H1 (cell line): ENCODE data around the gene PIK3R6. TPM values are rescaled to one million over a fixed set of nuclear protein-coding genes. Genes with fewer than 3 reads are reported as not detected.

Source experiments
- CTCF ChIA-PET: fragments of 300-600 bp; sonication (Branson Sonifier 250); formaldehyde crosslinking; loops from one replicate; lab custom pipeline; 2021; ENCODE audit not compliant: partially characterized antibody; lab: Charles Lee
- POLR2A ChIA-PET: fragments of 300-600 bp; sonication (Branson Sonifier 250); formaldehyde crosslinking; loops from one replicate; lab custom pipeline; 2021; ENCODE audit warnings: inconsistent platforms; ENCODE audit not compliant: partially characterized antibody; lab: Charles Lee
- DNase-seq, 2 experiments: peaks; one replicate each; pipeline versions ENCODE4 v3.0.0 to v3.0.0-alpha.2; 2010 to 2022; ENCODE audit warnings: low spot score in 2 of 2, low read depth in 1 of 2, mixed read lengths in 1 of 2
- FAIRE-seq: peaks from 2 replicates; lab custom pipeline; 2011; peaks lifted over from hg19 to GRCh38; lab: Jason Lieb, UNC
- H2AFZ ChIP-seq: 2 replicates; pipeline ENCODE4 v1.8.1; 2012; ENCODE audit warnings: low read length, inconsistent platforms
- H2AK5ac ChIP-seq: 2 replicates; pipeline ENCODE4 v1.6.1; 2013; ENCODE audit warnings: low read depth, low read length
- H2BK120ac ChIP-seq: replicated peaks from 2 replicates; pipeline ENCODE3; 2013; ENCODE audit warnings: low read depth, low read length, inconsistent platforms
- H2BK12ac ChIP-seq: 2 replicates; pipeline ENCODE4 v1.6.1; 2013; ENCODE audit warnings: low read depth, low read length
- H2BK15ac ChIP-seq: 2 replicates; pipeline ENCODE4 v1.6.1; 2013; ENCODE audit warnings: low read length
- H2BK20ac ChIP-seq: 2 replicates; pipeline ENCODE4 v1.6.1; 2013; ENCODE audit warnings: low read length
- H2BK5ac ChIP-seq: 2 replicates; pipeline ENCODE4 v1.6.1; 2013; ENCODE audit warnings: low read depth, low read length
- H3K14ac ChIP-seq: 2 replicates; pipeline ENCODE4 v1.6.1; 2013; ENCODE audit warnings: inconsistent platforms; ENCODE audit not compliant: insufficient read length
- H3K18ac ChIP-seq: 2 replicates; pipeline ENCODE4 v1.6.1; 2013; ENCODE audit warnings: low read length; ENCODE audit errors: extremely low read depth
- H3K23ac ChIP-seq: 2 replicates; pipeline ENCODE4 v1.6.1; 2013; ENCODE audit warnings: inconsistent platforms; ENCODE audit not compliant: insufficient read length
- H3K23me2 ChIP-seq: 2 replicates; pipeline ENCODE4 v1.6.1; 2013; ENCODE audit warnings: low read depth, low read length
- H3K27ac ChIP-seq: 2 replicates; pipeline ENCODE4 v1.6.1; 2011; ENCODE audit warnings: low read depth, low read length, inconsistent platforms
- H3K27me3 ChIP-seq, 4 experiments: replicated peaks in 1 of 4; 1 replicate in 1 of 4; 2 replicates in 3 of 4; pipeline versions ENCODE4 v1.6.1 to v1.8.1; 2011 to 2013; ENCODE audit warnings: low read length in 3 of 4, mild to moderate bottlenecking in 3 of 4, inconsistent platforms in 2 of 4, mixed read lengths in 2 of 4, moderate library complexity in 1 of 4; ENCODE audit not compliant: control insufficient read depth in 3 of 4, insufficient read depth in 3 of 4; ENCODE audit errors: extremely low read depth in 1 of 4
- H3K36me3 ChIP-seq, 4 experiments: 2 replicates each; pipeline versions ENCODE4 v1.6.1 to v1.8.1; 2011 to 2013; ENCODE audit warnings: mild to moderate bottlenecking in 4 of 4, low read length in 3 of 4, moderate library complexity in 2 of 4, control low read depth in 1 of 4, inconsistent platforms in 1 of 4; ENCODE audit not compliant: insufficient read depth in 4 of 4, control insufficient read depth in 2 of 4
- H3K4ac ChIP-seq: replicated peaks from 2 replicates; pipeline ENCODE3; 2013; ENCODE audit warnings: low read length, low read depth, mixed read lengths, inconsistent platforms; ENCODE audit not compliant: insufficient read length
- H3K4me1 ChIP-seq, 4 experiments: replicated peaks in 1 of 4; 1 replicate in 1 of 4; 2 replicates in 3 of 4; pipeline versions ENCODE4 v1.6.1 to v1.8.1; 2011 to 2013; ENCODE audit warnings: low read length in 3 of 4, inconsistent platforms in 2 of 4, mixed read lengths in 1 of 4; ENCODE audit not compliant: insufficient read depth in 4 of 4, control insufficient read depth in 3 of 4
- H3K4me2 ChIP-seq, 2 experiments: 2 replicates each; pipeline versions ENCODE4 v1.6.1 to v1.8.1; 2011 to 2013; ENCODE audit warnings: low read depth in 2 of 2, low read length in 2 of 2, control low read depth in 1 of 2, inconsistent platforms in 1 of 2, mild to moderate bottlenecking in 1 of 2; ENCODE audit not compliant: insufficient read depth in 1 of 2
- H3K4me3 ChIP-seq, 4 experiments: fragments of 200-600, 300-600 bp in 1 of 4; sonication (generic), shearing (Covaris generic), sonication (Bioruptor Twin) in 1 of 4; 2 replicates each; pipeline versions ENCODE4 v1.5.1 to v1.8.1; 2011 to 2016; ENCODE audit warnings: low read length in 4 of 4, low read depth in 3 of 4, control low read depth in 2 of 4, inconsistent platforms in 2 of 4, mild to moderate bottlenecking in 2 of 4, mixed read lengths in 1 of 4, moderate library complexity in 1 of 4; ENCODE audit not compliant: insufficient read depth in 2 of 4; ENCODE audit errors: extremely low read depth in 1 of 4
- H3K56ac ChIP-seq: replicated peaks from 2 replicates; pipeline ENCODE3; 2013; ENCODE audit warnings: low read depth, mild to moderate bottlenecking, mixed read lengths, low read length, inconsistent platforms; ENCODE audit not compliant: insufficient read length
- H3K79me1 ChIP-seq: 2 replicates; pipeline ENCODE4 v1.6.1; 2013; ENCODE audit warnings: low read depth, low read length, control low read depth
- H3K79me2 ChIP-seq, 2 experiments: 2 replicates each; pipeline versions ENCODE4 v1.6.1 to v1.8.1; 2012 to 2013; ENCODE audit warnings: low read length in 2 of 2, mild to moderate bottlenecking in 2 of 2, inconsistent platforms in 1 of 2; ENCODE audit not compliant: insufficient read depth in 2 of 2, control insufficient read depth in 1 of 2
- H3K9ac ChIP-seq, 4 experiments: replicated peaks in 1 of 4; 1 replicate in 1 of 4; 2 replicates in 3 of 4; pipeline versions ENCODE4 v1.6.1 to v1.8.1; 2011 to 2013; ENCODE audit warnings: low read depth in 3 of 4, low read length in 3 of 4, control low read depth in 2 of 4, mild to moderate bottlenecking in 2 of 4, moderate library complexity in 2 of 4, inconsistent platforms in 1 of 4; ENCODE audit errors: extremely low read depth in 1 of 4
- H3K9me3 ChIP-seq, 2 experiments: 2 replicates each; pipeline versions ENCODE4 v1.6.1 to v1.8.1; 2012 to 2013; ENCODE audit warnings: mild to moderate bottlenecking in 2 of 2, moderate library complexity in 2 of 2, control low read depth in 1 of 2, inconsistent platforms in 1 of 2, low read depth in 1 of 2, low read length in 1 of 2, mixed read lengths in 1 of 2; ENCODE audit not compliant: insufficient read depth in 2 of 2
- H4K20me1 ChIP-seq, 2 experiments: replicated peaks in 1 of 2; 2 replicates each; pipeline versions ENCODE3 to v1.8.1; 2011 to 2013; ENCODE audit warnings: inconsistent platforms in 2 of 2, low read length in 2 of 2, mild to moderate bottlenecking in 1 of 2; ENCODE audit not compliant: insufficient read depth in 2 of 2, control insufficient read depth in 1 of 2
- H4K5ac ChIP-seq: 2 replicates; pipeline ENCODE4 v1.6.1; 2013; ENCODE audit warnings: low read length, low read depth, mixed read lengths, inconsistent platforms; ENCODE audit not compliant: insufficient read length
- H4K8ac ChIP-seq: 2 replicates; pipeline ENCODE4 v1.8.0; 2013; ENCODE audit warnings: mild to moderate bottlenecking, moderate library complexity, low read length, inconsistent platforms; ENCODE audit not compliant: insufficient read depth; ENCODE audit errors: extremely low read depth
- H4K91ac ChIP-seq: replicated peaks from 2 replicates; pipeline ENCODE3; 2013; ENCODE audit warnings: low read length, mixed read lengths, inconsistent platforms; ENCODE audit not compliant: insufficient read length
- CBX8 ChIP-seq: fragments of 300-800, 300-1000 bp; sonication (generic); IDR thresholded peaks from 2 replicates; pipeline ENCODE4 v1.7.1; 2016; ENCODE audit warnings: low read depth, low read length, borderline replicate concordance
- CREB1 ChIP-seq: IDR thresholded peaks from 2 replicates; pipeline ENCODE4 v1.6.1; 2012; ENCODE audit warnings: inconsistent platforms
- EP300 ChIP-seq, 2 experiments: IDR thresholded peaks; 1 replicate in 1 of 2; 2 replicates in 1 of 2; pipeline ENCODE4 v1.6.1; 2011 to 2012; ENCODE audit warnings: low read depth in 2 of 2, low read length in 2 of 2, mild to moderate bottlenecking in 2 of 2, borderline replicate concordance in 1 of 2, inconsistent platforms in 1 of 2, moderate library complexity in 1 of 2
- FOSL1 ChIP-seq: IDR thresholded peaks from 2 replicates; pipeline ENCODE4 v1.6.1; 2011; ENCODE audit warnings: mild to moderate bottlenecking, low read depth, low read length, moderate library complexity; ENCODE audit not compliant: insufficient read depth
- POU5F1 ChIP-seq: IDR thresholded peaks from 2 replicates; pipeline ENCODE4 v1.6.1; 2011; ENCODE audit warnings: low read depth, mild to moderate bottlenecking, low read length, moderate library complexity
- RBBP5 ChIP-seq: IDR thresholded peaks from 2 replicates; pipeline ENCODE4 v1.7.1; 2012; ENCODE audit warnings: low read depth, mild to moderate bottlenecking, inconsistent platforms, low read length, moderate library complexity, borderline replicate concordance
- SP2 ChIP-seq: IDR thresholded peaks from 2 replicates; pipeline ENCODE4 v1.6.1; 2012; ENCODE audit warnings: mild to moderate bottlenecking, low read length, inconsistent platforms
- TAF1 ChIP-seq: IDR thresholded peaks from 2 replicates; pipeline ENCODE4 v1.6.1; 2011; ENCODE audit warnings: mild to moderate bottlenecking, low read depth, low read length
- WGBS, 2 experiments: shearing (Covaris generic) in 1 of 2; methylation state at CpG; one replicate each; pipeline versions ENCODE4 v1.1.6 to v1.1.7; 2013 to 2015; ENCODE audit warnings: low lambda C conversion rate in 2 of 2, mixed read lengths in 2 of 2, inconsistent platforms in 1 of 2, low coverage in 1 of 2, missing lambda C conversion rate in 1 of 2; ENCODE audit not compliant: insufficient replicate concordance in 2 of 2, insufficient coverage in 1 of 2, insufficient read length in 1 of 2; ENCODE audit errors: extremely low coverage in 1 of 2, missing lambda C conversion rate in 1 of 2; 5-methylcytosine and 5-hydroxymethylcytosine counted together
- polyA plus RNA-seq, 7 experiments: library from polyadenylated mRNA; depleted of rRNA in 3 of 7; stranded (reverse) in 5 of 7; unstranded in 2 of 7; fragments of >200 nt in 5 of 7; fragments of 200-250 nt in 2 of 7; gene quantifications; 1 replicate in 5 of 7; 2 replicates in 1 of 7; 4 replicates in 1 of 7; pipeline versions ENCODE4 v1.2.1 to v1.2.3, GENCODE V29; 2011 to 2013; ENCODE audit warnings: missing spikeins in 2 of 7, mixed read lengths in 2 of 7
- total RNA-seq: library from RNA; stranded (reverse); fragmentation: NEBNext Ultra II Directional; extraction: Animal tissue kit (Norgen Biotek cat#: 25700); gene quantifications from 2 replicates; pipeline ENCODE4 v1.2.1, GENCODE V29; 2021
- TF ChIP-seq, protein P1 (sequence below): IDR thresholded peaks from 2 replicates; pipeline ENCODE4 v1.6.1; 2011; ENCODE audit warnings: low read length, improper control_type of control experiment
- TF ChIP-seq, protein P2 (sequence below): IDR thresholded peaks from 2 replicates; pipeline ENCODE4 v1.6.1; 2012; ENCODE audit warnings: inconsistent platforms

PIK3R6 gene
- total and polyA plus RNA-seq, 2 of the 8 experiments (the other 6 are each of a cell fraction or from before 2014, with no cell fraction given): 0.24 to 1.2 TPM

DNA sequence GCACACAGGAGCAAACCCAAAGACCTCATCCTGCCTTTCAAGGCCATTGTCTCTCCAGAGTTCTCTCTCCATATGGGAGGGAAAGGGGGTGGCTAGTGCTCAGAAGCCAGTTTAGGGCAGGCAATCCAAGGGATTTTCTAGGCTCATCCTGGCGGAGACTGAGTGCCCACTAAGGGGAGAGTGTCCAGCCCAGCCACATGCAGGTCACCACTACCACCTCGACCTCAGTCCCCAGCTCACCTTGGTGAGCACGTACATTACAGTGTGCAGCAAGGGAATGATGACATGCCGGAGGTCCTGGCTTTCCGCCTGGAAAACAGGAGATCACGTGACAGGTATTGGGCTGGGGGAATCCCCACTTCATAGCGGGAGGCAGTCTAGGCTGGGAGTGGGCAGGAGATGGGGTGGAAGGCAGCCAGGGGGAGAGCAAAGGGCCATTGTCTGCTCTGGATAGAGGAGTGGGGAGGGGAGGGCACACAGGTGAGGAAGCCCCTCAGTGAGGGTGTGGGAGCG lies 29.9 kb downstream of the PIK3R6 start:
- Histone ChIP-seq H3K18ac (no peak overlapping the region), H3K4me1 (peaks cover 0 to 5% (median 4%) of the 10 kb centered on the region in 4 experiments; a peak in 6 of 7 replicates), H3K9ac (no peak overlapping the region; a peak in 2 of 7 replicates), H2BK15ac (no peak overlapping the region), H4K5ac (no peak overlapping the region), H4K20me1 (no peaks in the 10 kb centered on the region), H3K4me3 (no peak overlapping the region), H4K91ac (peak overlapping the region; percentile 1), H3K79me2 (no peaks in the 10 kb centered on the region), H2AFZ (peak overlapping the region; percentile 92), H3K79me1 (no peaks in the 10 kb centered on the region), H2BK120ac (no peak overlapping the region), H3K56ac (no peak overlapping the region), H3K9me3 (no peaks in the 10 kb centered on the region), H3K23ac (no peak overlapping the region), H3K4me2 (peak overlapping the region in 1 of 2 experiments; percentile 16; a peak in 1 of 4 replicates), H2BK5ac (0 out of 2 replicates have a peak overlapping the region, but pooled peaks have one; percentile 32), H4K8ac (peak overlapping the region; percentile 69), H3K14ac (no peak overlapping the region), H3K27me3 (no peaks in the 10 kb centered on the region), H3K36me3 (no peaks in the 10 kb centered on the region), H3K23me2 (no peaks in the 10 kb centered on the region), H2BK12ac (peak overlapping the region; percentile 62; the same call in 1 of the 2 replicates), H3K27ac (no peak overlapping the region), H3K4ac (no peak overlapping the region), H2AK5ac (no peak overlapping the region), H2BK20ac (no peak overlapping the region)
- FAIRE-seq: no peak
- DNase-seq: peak in 1 of 2 experiments; percentile 44
- WGBS, 2 experiments: 86% methylated on average over 8 of the region's 8 CpGs; no CpG with 5 or more reads in 1 of the 2 experiments
- ChIA-PET POLR2A (no interaction called here), CTCF (interaction anchor here (1.6 kb wide), 1 partner anchor 51 kb away, joined by 4 read pairs; no protein-coding TSS in a partner anchor)
- no peak for TF ChIP-seq FOSL1
- TF ChIP-seq POU5F1: no peak
- 0 out of 2 replicates have a peak, but pooled peaks have one; percentile 34 for TF ChIP-seq TAF1
- no peak for TF ChIP-seq SP2
- TF ChIP-seq, protein P1, sequence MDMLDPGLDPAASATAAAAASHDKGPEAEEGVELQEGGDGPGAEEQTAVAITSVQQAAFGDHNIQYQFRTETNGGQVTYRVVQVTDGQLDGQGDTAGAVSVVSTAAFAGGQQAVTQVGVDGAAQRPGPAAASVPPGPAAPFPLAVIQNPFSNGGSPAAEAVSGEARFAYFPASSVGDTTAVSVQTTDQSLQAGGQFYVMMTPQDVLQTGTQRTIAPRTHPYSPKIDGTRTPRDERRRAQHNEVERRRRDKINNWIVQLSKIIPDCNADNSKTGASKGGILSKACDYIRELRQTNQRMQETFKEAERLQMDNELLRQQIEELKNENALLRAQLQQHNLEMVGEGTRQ: peak; percentile 53; the same call in 1 of the 2 replicates
- TF ChIP-seq CREB1: no peak; the same call in 1 of the 2 replicates
- no peak for TF ChIP-seq CBX8
- TF ChIP-seq, protein P2, sequence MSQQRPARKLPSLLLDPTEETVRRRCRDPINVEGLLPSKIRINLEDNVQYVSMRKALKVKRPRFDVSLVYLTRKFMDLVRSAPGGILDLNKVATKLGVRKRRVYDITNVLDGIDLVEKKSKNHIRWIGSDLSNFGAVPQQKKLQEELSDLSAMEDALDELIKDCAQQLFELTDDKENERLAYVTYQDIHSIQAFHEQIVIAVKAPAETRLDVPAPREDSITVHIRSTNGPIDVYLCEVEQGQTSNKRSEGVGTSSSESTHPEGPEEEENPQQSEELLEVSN: no peak
- TF ChIP-seq RBBP5: no peak
- no peak for TF ChIP-seq EP300 (IDR thresholded peaks at IDR 0.05; ENCODE audit: borderline replicate concordance in 1 of 2, low read depth in 2 of 2, low read length in 2 of 2)
